Endodermal cell (in vitro differentiated cells): Measurements from ENCODE around the gene COG5. TPM values are rescaled to one million over a fixed set of nuclear protein-coding genes. Genes with fewer than 3 reads are reported as not detected.

Source experiments
- DNase-seq: peaks from one replicate; pipeline ENCODE4 v3.0.0-alpha.2; 2017
- H3K27ac ChIP-seq: 2 replicates; pipeline ENCODE4 v1.5.1; 2013; ENCODE audit warnings: mild to moderate bottlenecking, low read depth, low read length, moderate library complexity
- H3K27me3 ChIP-seq: 2 replicates; pipeline ENCODE4 v1.6.1; 2013; ENCODE audit warnings: mild to moderate bottlenecking, low read length, moderate library complexity; ENCODE audit not compliant: insufficient read depth, control insufficient read depth, poor library complexity, severe bottlenecking
- H3K36me3 ChIP-seq: 2 replicates; pipeline ENCODE4 v1.7.0; 2013; ENCODE audit warnings: mild to moderate bottlenecking, low read length, moderate library complexity; ENCODE audit not compliant: control insufficient read depth, insufficient read depth
- H3K4me1 ChIP-seq: one replicate; pipeline ENCODE4 v1.7.0; 2013; ENCODE audit warnings: low read length; ENCODE audit not compliant: control insufficient read depth, insufficient read depth
- H3K4me3 ChIP-seq: 2 replicates; pipeline ENCODE4 v1.5.1; 2013; ENCODE audit warnings: mild to moderate bottlenecking, low read length, moderate library complexity
- H3K9ac ChIP-seq: 2 replicates; pipeline ENCODE4 v1.6.1; 2013; ENCODE audit warnings: mild to moderate bottlenecking, low read length, moderate library complexity; ENCODE audit not compliant: poor library complexity, severe bottlenecking; ENCODE audit errors: extremely low read depth
- H3K9me3 ChIP-seq: 2 replicates; pipeline ENCODE4 v1.6.1; 2013; ENCODE audit warnings: mild to moderate bottlenecking, low read length, moderate library complexity; ENCODE audit not compliant: control insufficient read depth
- H3K27ac Mint-ChIP-seq: 2 replicates; pipeline ENCODE4 v1.8.0; 2020; ENCODE audit warnings: mixed read lengths
- H3K27me3 Mint-ChIP-seq: 2 replicates; pipeline ENCODE4 v1.8.0; 2021; ENCODE audit warnings: mild to moderate bottlenecking, mixed read lengths; ENCODE audit not compliant: insufficient read depth
- H3K36me3 Mint-ChIP-seq: 2 replicates; pipeline ENCODE4 v1.8.0; 2020; ENCODE audit warnings: low read depth, mixed read lengths
- H3K4me1 Mint-ChIP-seq: 2 replicates; pipeline ENCODE4 v1.8.0; 2020; ENCODE audit warnings: mixed read lengths
- H3K4me3 Mint-ChIP-seq: 2 replicates; pipeline ENCODE4 v1.8.0; 2020; ENCODE audit warnings: mild to moderate bottlenecking, moderate library complexity, mixed read lengths
- H3K9me3 Mint-ChIP-seq: 2 replicates; pipeline ENCODE4 v1.8.0; 2020; ENCODE audit warnings: mild to moderate bottlenecking, mixed read lengths
- CTCF ChIP-seq: fragments of 200-600 bp; sonication (generic); conservative IDR thresholded peaks from 2 replicates; pipeline ENCODE4 v1.5.0; 2021; ENCODE audit warnings: antibody characterized with exemption, mild to moderate bottlenecking
- WGBS, 2 experiments: methylation state at CpG; one replicate each; pipeline versions ENCODE4 v1.1.5 to v1.1.7; 2013; ENCODE audit warnings: missing lambda C conversion rate in 2 of 2, mixed read lengths in 1 of 2; ENCODE audit not compliant: insufficient coverage in 1 of 2, insufficient read length in 1 of 2; 5-methylcytosine and 5-hydroxymethylcytosine counted together
- total RNA-seq, 2 donors: library from RNA; stranded (reverse); fragmentation: NEBNext Ultra II Directional in 1 of 2; extraction: Animal tissue kit (Norgen Biotek cat#: 25700) in 1 of 2; gene quantifications; 2 replicates in 1 of 2; 3 replicates in 1 of 2; pipeline ENCODE4 v1.2.1, GENCODE V29; 2021

COG5 gene
- total RNA-seq, 2 donors from 2014 or later: 25.5 to 34.7 TPM

- Mint-ChIP-seq H3K36me3 (peaks cover 25% of the 10 kb centered on the region), H3K4me1 (peaks cover 18% of the 10 kb centered on the region), H3K27me3 (no peaks in the 10 kb centered on the region), H3K27ac (no peak overlapping the region), H3K9me3 (no peaks in the 10 kb centered on the region), H3K4me3 (no peak overlapping the region)
- H3K27ac ChIP-seq: no peak overlapping the region
- H3K9ac ChIP-seq: no peak overlapping the region
- WGBS, 2 experiments: 92 to 100% methylated on average over 1 to 5 of the region's 5 CpGs
- peaks cover 3% of the 10 kb centered on the region for H3K4me1 ChIP-seq
- DNase-seq: no peak
- H3K9me3 ChIP-seq: no peaks in the 10 kb centered on the region
- peaks cover 31% of the 10 kb centered on the region for H3K36me3 ChIP-seq
- no peak overlapping the region for H3K4me3 ChIP-seq
- no peaks in the 10 kb centered on the region for H3K27me3 ChIP-seq
- TF ChIP-seq CTCF: no peak
Observed at GRCh38 chr7:107208563-107208962, 355.2 kb downstream of the COG5 start.

GRCh38 chr7:107208024-107208521 is 355.6 kb downstream of the COG5 start:
- no peaks in the 10 kb centered on the region for H3K27me3 ChIP-seq
- no peak overlapping the region for H3K27ac ChIP-seq
- H3K9ac ChIP-seq: no peak overlapping the region
- Mint-ChIP-seq H3K4me3 (no peak overlapping the region), H3K36me3 (peaks cover 27% of the 10 kb centered on the region), H3K4me1 (peaks cover 13% of the 10 kb centered on the region), H3K9me3 (no peaks in the 10 kb centered on the region), H3K27me3 (no peaks in the 10 kb centered on the region), H3K27ac (no peak overlapping the region)
- H3K36me3 ChIP-seq: peaks cover 36% of the 10 kb centered on the region
- H3K4me3 ChIP-seq: no peak overlapping the region
- no peaks in the 10 kb centered on the region for H3K9me3 ChIP-seq
- H3K4me1 ChIP-seq: peaks cover 3% of the 10 kb centered on the region
- TF ChIP-seq CTCF: no peak
- DNase-seq: no peak
- 89 to 90% methylated on average over 2 to 3 of the region's 3 CpGs for WGBS, 2 experiments

- H3K9me3 Mint-ChIP-seq: no peaks in the 10 kb centered on the region
- Histone ChIP-seq H3K9ac (no peak overlapping the region), H3K36me3 (peaks cover 42% of the 10 kb centered on the region), H3K27ac (no peak overlapping the region), H3K4me1 (peaks cover 3% of the 10 kb centered on the region), H3K27me3 (no peaks in the 10 kb centered on the region), H3K4me3 (no peak overlapping the region), H3K9me3 (no peaks in the 10 kb centered on the region)
- WGBS, 2 experiments: 95 to 100% methylated on average over 1 to 5 of the region's 5 CpGs
- no peaks in the 10 kb centered on the region for H3K27me3 Mint-ChIP-seq
- peaks cover 6% of the 10 kb centered on the region for H3K4me1 Mint-ChIP-seq
- DNase-seq: no peak
- H3K36me3 Mint-ChIP-seq: peaks cover 30% of the 10 kb centered on the region
- H3K4me3 Mint-ChIP-seq: no peak overlapping the region
- no peak for TF ChIP-seq CTCF
- no peak overlapping the region for H3K27ac Mint-ChIP-seq
Observed at GRCh38 chr7:107207459-107207858, 356.3 kb downstream of the COG5 start.
